Measurements from ENCODE around the gene YEATS2.

DNA sequence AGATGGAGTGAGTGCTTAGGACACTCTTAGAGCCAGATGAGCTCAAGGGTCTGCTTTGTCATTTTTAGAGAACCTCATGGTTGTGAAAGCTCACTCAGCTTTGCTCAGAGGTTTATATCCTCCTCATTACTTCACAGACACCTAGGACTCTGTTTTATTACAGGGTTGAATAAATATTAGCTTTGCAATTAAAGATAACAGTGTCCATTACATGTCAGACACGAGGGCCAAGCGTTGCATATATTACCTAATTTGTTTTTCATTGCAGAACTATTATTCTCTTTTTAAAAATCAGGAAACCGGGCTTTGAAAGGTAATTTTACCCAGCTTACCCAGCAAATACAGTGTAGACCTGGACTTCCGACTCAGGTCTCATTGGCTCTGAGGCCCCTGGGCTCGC is 111.7 kb downstream of the YEATS2 start:
- TF ChIP-seq POLR2AphosphoS5 (IDR thresholded peaks at IDR 0.05; ENCODE audit: insufficient read depth, low read depth, low read length) (no peak), POLR2A (IDR thresholded peaks at IDR 0.05; ENCODE audit: low read depth, low read length) (no peak)
- TF ChIP-seq, protein P1, sequence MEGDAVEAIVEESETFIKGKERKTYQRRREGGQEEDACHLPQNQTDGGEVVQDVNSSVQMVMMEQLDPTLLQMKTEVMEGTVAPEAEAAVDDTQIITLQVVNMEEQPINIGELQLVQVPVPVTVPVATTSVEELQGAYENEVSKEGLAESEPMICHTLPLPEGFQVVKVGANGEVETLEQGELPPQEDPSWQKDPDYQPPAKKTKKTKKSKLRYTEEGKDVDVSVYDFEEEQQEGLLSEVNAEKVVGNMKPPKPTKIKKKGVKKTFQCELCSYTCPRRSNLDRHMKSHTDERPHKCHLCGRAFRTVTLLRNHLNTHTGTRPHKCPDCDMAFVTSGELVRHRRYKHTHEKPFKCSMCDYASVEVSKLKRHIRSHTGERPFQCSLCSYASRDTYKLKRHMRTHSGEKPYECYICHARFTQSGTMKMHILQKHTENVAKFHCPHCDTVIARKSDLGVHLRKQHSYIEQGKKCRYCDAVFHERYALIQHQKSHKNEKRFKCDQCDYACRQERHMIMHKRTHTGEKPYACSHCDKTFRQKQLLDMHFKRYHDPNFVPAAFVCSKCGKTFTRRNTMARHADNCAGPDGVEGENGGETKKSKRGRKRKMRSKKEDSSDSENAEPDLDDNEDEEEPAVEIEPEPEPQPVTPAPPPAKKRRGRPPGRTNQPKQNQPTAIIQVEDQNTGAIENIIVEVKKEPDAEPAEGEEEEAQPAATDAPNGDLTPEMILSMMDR (IDR thresholded peaks at IDR 0.05; ENCODE audit: extremely low read depth in 1 of 2, insufficient read depth in 1 of 2, low read depth in 1 of 2, low read length in 2 of 2) = no peak
